ENCODE data around the gene UBQLN1.
"Not testable (repeated sequence)": the region's sequence is repeated elsewhere in the genome, so short reads cannot be mapped to it uniquely, and the experiment has no call there.

UBQLN1 gene

GRCh38 chr9:83630938-83631457 lies 76.8 kb downstream of the UBQLN1 start:
- DNase-seq (ENCODE audit: low spot score) = no peak

- no peak for DNase-seq (ENCODE audit: low spot score)
These were observed 78.2 kb downstream of the UBQLN1 start for GRCh38 chr9:83629433-83630104.

- no peak for DNase-seq (ENCODE audit: low spot score)
These were observed 79.2 kb downstream of the UBQLN1 start for GRCh38 chr9:83628540-83628939.

- no peak for DNase-seq (ENCODE audit: low spot score)
These were observed 82.6 kb downstream of the UBQLN1 start for GRCh38 chr9:83625178-83625577.

- DNase-seq (ENCODE audit: low spot score) = peak; percentile 47
These were observed 84.1 kb downstream of the UBQLN1 start for GRCh38 chr9:83623679-83624076.

GRCh38 chr9:83622939-83623678 lies 84.6 kb downstream of the UBQLN1 start, which contains the start of gene IDNK:
Gene IDNK (plus strand): TSS chr9:83623143. CDS start chr9:83623172, 29 bp downstream.
- peak; percentile 71 for DNase-seq (ENCODE audit: low spot score)

- no peak for DNase-seq (ENCODE audit: low spot score)
These were observed 85.3 kb downstream of the UBQLN1 start for GRCh38 chr9:83622433-83622938.

- DNase-seq (ENCODE audit: low spot score) = peak; percentile 53
These were observed 86.7 kb downstream of the UBQLN1 start for GRCh38 chr9:83620841-83621636.

- no peak for DNase-seq (ENCODE audit: low spot score)
These were observed 90.5 kb downstream of the UBQLN1 start for GRCh38 chr9:83617299-83617698.

GRCh38 chr9:83613298-83613697 lies 94.5 kb downstream of the UBQLN1 start:
- not testable (repeated sequence) for DNase-seq (ENCODE audit: low spot score)

Measured in globus pallidus (tissue), 1 donor.